Mesothelial cell of epicardium (in vitro differentiated cells): ENCODE measurements around the gene ZNF121. TPM values are rescaled to one million over a fixed set of nuclear protein-coding genes. Genes with fewer than 3 reads are reported as not detected.

Source experiments
- DNase-seq, 2 experiments: peaks; one replicate each; pipeline ENCODE4 v3.0.0; 2021; ENCODE audit warnings: low spot score in 2 of 2; ENCODE audit not compliant: unreplicated experiment in 2 of 2
- H3K27ac Mint-ChIP-seq: 2 replicates; pipeline ENCODE4 v1.8.0; 2021; ENCODE audit warnings: mixed read lengths
- H3K27me3 Mint-ChIP-seq: 2 replicates; pipeline ENCODE4 v1.8.0; 2021; ENCODE audit warnings: low read depth, mixed read lengths
- H3K36me3 Mint-ChIP-seq: 2 replicates; pipeline ENCODE4 v1.8.0; 2021; ENCODE audit warnings: mixed read lengths
- H3K4me1 Mint-ChIP-seq: 2 replicates; pipeline ENCODE4 v1.8.0; 2021; ENCODE audit warnings: mixed read lengths
- H3K4me3 Mint-ChIP-seq: 2 replicates; pipeline ENCODE4 v1.8.0; 2021; ENCODE audit warnings: mild to moderate bottlenecking, moderate library complexity, mixed read lengths
- H3K9me3 Mint-ChIP-seq: 2 replicates; pipeline ENCODE4 v1.8.0; 2021; ENCODE audit warnings: mixed read lengths
- CTCF ChIP-seq: fragments of 200-600 bp; sonication (generic); IDR thresholded peaks from one replicate; pipeline ENCODE4 v1.5.0; 2021; ENCODE audit warnings: antibody characterized with exemption; ENCODE audit not compliant: unreplicated experiment
- total RNA-seq: library from RNA; stranded (reverse); gene quantifications from 3 replicates; pipeline ENCODE4 v1.2.1, GENCODE V29; 2021

The ZNF121 gene
- total RNA-seq, 1 donor from 2014 or later = 67.4 TPM

DNA sequence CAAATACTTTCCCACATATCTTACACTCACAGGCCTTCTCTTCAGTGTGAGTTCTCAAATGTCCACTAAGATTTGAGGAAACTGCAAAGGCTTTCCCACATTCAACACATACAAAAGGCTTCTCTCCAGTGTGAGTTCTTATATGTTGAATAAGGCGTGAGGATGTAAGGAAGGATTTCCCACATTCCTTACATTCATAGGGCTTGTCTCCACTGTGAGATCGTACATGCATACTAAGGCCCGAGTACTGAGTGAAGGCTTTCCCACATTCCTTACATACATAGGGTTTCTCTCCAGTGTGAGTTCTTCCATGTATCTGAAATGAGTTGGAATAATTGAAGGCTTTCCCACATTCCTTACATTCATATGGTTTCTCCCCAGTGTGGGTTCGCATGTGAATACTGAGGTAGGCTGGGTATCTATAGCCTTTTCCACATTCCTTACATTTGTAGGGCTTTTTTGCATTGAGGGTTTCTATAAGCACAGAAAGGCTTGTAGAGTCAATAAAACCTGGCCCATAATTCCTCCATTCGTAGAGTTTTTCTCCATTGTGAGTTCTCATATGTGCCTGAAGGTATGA, 55.5 kb downstream of the ZNF121 start:
- H3K27ac Mint-ChIP-seq = no peak overlapping the region
- DNase-seq = no peak
- H3K9me3 Mint-ChIP-seq = peaks cover 76% of the 10 kb centered on the region
- H3K4me3 Mint-ChIP-seq = no peak overlapping the region
- no peaks in the 10 kb centered on the region for H3K27me3 Mint-ChIP-seq
- TF ChIP-seq CTCF = no peak
- peaks cover 86% of the 10 kb centered on the region for H3K36me3 Mint-ChIP-seq
- no peaks in the 10 kb centered on the region for H3K4me1 Mint-ChIP-seq

DNA sequence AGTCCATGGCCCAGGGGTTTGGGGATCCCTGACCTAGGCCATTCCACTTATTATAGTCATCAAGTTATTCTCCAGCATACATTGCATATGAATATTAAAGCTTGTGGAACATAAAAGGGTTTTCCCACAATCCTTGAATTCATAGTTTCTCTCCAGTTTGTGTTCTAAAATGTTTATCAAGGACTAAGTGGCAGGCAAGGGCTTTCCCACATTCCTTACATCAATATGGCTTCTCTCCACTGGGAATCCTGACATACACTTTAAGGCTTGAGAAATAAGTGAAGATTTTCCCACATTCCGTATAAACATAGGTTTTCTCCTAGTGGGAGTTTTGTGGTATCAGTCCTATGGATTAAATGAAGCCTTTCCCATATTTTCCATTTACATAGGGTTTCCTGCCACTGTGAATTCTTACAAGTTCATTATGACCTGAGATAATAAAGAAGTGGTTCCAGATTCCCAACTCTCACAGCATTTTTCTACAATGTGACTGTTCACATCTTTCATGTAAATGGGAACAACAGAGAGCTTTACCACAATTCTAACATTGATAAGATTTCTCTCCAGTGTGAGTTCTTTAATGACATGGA, 60.3 kb downstream of the ZNF121 start:
- DNase-seq = no peak
- Mint-ChIP-seq H3K36me3 (peaks cover 69% of the 10 kb centered on the region), H3K27me3 (no peaks in the 10 kb centered on the region), H3K9me3 (peaks cover 63% of the 10 kb centered on the region), H3K27ac (no peak overlapping the region), H3K4me1 (no peaks in the 10 kb centered on the region), H3K4me3 (no peak overlapping the region)
- no peak for TF ChIP-seq CTCF

Other genes starting within 250 kb of the ZNF121 start
- 8.7 to 12.6 TPM (median 10.6 TPM) in 3 replicates for gene ZNF177, start 221.5 kb downstream of the ZNF121 start, total RNA-seq
- 54.8 to 59.8 TPM (median 54.9 TPM) in 3 replicates for gene ZNF266, start 148.9 kb downstream of the ZNF121 start, total RNA-seq
- not detected in 3 replicates for gene ZNF560, start 85.9 kb downstream of the ZNF121 start, total RNA-seq
- gene ZNF426, start 45.9 kb downstream of the ZNF121 start, total RNA-seq = 32.4 to 35.4 TPM (median 35.1 TPM) in 3 replicates
- gene ZNF561, start 36.7 kb upstream of the ZNF121 start, total RNA-seq = 89.8 to 99.0 TPM (median 91.9 TPM) in 3 replicates
- 26.1 to 30.2 TPM (median 27.0 TPM) in 3 replicates for gene ZNF562, start 90.6 kb upstream of the ZNF121 start, total RNA-seq
- 30.4 to 32.1 TPM (median 31.0 TPM) in 3 replicates for gene ZNF846, start 184.2 kb upstream of the ZNF121 start, total RNA-seq
- gene FBXL12, start 234.6 kb upstream of the ZNF121 start, total RNA-seq = 42.4 to 43.8 TPM (median 43.5 TPM) in 3 replicates
- gene UBL5, start 243.4 kb upstream of the ZNF121 start, total RNA-seq = 248 to 264 TPM (median 260 TPM) in 3 replicates